ENCODE results near the gene GIT1. TPM values are rescaled to one million over a fixed set of nuclear protein-coding genes. Genes with fewer than 3 reads are reported as not detected.

The GIT1 gene
- total and polyA plus RNA-seq, 9 of the 15 experiments (the other 6 are each of a cell fraction or from before 2014, with no cell fraction given): 0.35 to 35.3 (median 17.1) TPM

- TF ChIP-seq THRA (IDR thresholded peaks at IDR 0.05): no peak
- TF ChIP-seq CXXC5 (CRISPR knock-in tag; IDR thresholded peaks at IDR 0.05): no peak
- no peak for TF ChIP-seq ILK (tag; IDR thresholded peaks at IDR 0.05; ENCODE audit: borderline replicate concordance, low read depth)
- TF ChIP-seq VEZF1 (CRISPR knock-in tag; IDR thresholded peaks at IDR 0.05): no peak
- no peak for TF ChIP-seq MAFG (tag; conservative IDR thresholded peaks at IDR 0.05)
- no peak for TF ChIP-seq PATZ1 (CRISPR knock-in tag; IDR thresholded peaks at IDR 0.05; ENCODE audit: borderline replicate concordance)
- TF ChIP-seq RBM15 (IDR thresholded peaks at IDR 0.05; ENCODE audit: insufficient read depth, low read length): no peak
- TF ChIP-seq HMGN3 (IDR thresholded peaks at IDR 0.05; ENCODE audit: borderline replicate concordance, extremely low read depth, insufficient read length, low read depth, low read length): no peak
- no peak for TF ChIP-seq HINFP (tag; conservative IDR thresholded peaks at IDR 0.05; ENCODE audit: low read depth)
- TF ChIP-seq SREBF1 (IDR thresholded peaks at IDR 0.05; ENCODE audit: borderline replicate concordance, low read depth, low read length): no peak
Observed at GRCh38 chr17:29628644-29629043, 39.2 kb upstream of the GIT1 start (continued).

All from K562 (cell line).